ENCODE results near the gene NR0B2. TPM values are rescaled to one million over a fixed set of nuclear protein-coding genes. Genes with fewer than 3 reads are reported as not detected.

NR0B2 gene
- total and polyA plus RNA-seq, 5 donors = 4.2 to 9.6 (median 7.1) TPM

DNA sequence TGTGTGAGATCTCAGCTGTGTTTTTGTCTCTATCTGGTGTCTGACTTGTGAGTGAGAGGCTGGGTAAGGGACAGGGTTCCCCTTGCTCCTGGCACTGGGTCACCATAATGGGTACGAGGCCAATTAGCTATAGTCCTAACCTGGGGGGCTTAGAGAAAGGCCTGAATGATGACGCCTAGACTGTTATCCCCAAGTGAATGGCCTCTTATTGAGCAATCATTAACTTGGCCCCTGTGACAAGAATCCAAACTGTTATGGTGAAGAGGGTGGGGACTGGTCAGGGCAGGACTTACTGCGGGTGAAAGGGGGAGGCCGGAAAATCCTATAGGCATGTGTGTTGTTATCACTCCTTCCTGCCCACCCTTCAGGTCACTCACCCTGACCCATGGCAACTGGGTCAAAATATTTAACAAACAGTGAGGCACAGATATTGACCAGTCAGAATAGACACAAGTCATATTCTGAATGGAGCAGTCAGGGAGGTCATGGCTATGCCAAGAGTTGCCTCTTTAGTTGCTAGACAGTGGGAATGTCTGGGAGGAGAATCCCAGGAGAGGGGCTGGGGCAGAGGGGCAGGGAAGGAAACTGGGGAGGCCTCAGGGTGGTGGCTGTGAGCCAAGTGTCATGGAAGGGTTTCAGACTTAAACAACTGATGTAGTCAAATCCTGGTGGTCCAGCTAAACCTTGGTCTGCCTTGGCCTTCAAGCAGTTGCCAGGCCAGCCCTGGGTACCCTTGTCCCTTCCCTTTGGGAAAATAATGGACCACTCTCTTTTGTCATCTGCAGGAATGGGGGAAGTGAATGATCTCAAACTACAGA, 3.2 kb downstream of the NR0B2 start:
- Histone ChIP-seq H3K27ac (ENCODE audit: low read length) (no peak overlapping the region), H3K4me3 (ENCODE audit: low read length) (no peak overlapping the region), H3K27me3 (ENCODE audit: control insufficient read depth, insufficient read depth) (no peaks in the 10 kb centered on the region), H3K4me1 (ENCODE audit: control insufficient read depth, insufficient read depth, low read length) (no peaks in the 10 kb centered on the region), H3K9me3 (ENCODE audit: control insufficient read depth, low read length) (no peaks in the 10 kb centered on the region)
- WGBS = 64% methylated on average over 4 of the region's 4 CpGs
- no peak for DNase-seq
- intact Hi-C loops (cut with DNase I) = no loop called here
- no peak for ATAC-seq

DNA sequence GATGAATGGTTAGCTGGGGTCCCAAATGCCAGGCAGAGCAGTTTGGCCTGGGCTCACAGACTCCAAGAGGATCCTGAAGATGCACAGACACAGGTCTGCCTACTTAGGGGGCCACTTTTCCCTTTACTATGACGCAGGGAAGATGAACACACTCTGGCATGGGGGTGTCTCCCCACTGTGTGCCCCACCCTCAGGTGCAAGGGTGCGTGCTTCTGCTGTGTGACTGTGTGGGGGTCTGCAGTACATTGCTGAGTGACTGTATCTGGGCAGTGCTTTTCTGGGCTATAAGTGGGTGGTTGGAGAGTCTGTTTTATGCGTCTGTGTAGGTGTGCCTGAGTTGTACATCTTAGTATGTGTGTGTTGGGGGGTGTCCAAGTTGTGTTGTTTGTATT, 3.8 kb downstream of the NR0B2 start:
- H3K9me3 ChIP-seq (ENCODE audit: control insufficient read depth, low read length) = no peaks in the 10 kb centered on the region
- no peaks in the 10 kb centered on the region for H3K27me3 ChIP-seq (ENCODE audit: control insufficient read depth, insufficient read depth)
- H3K4me1 ChIP-seq (ENCODE audit: control insufficient read depth, insufficient read depth, low read length) = no peaks in the 10 kb centered on the region
- intact Hi-C loops (cut with DNase I) = no loop called here
- WGBS = 57% methylated on average over 3 of the region's 3 CpGs
- ATAC-seq = no peak
- DNase-seq = no peak
- H3K4me3 ChIP-seq (ENCODE audit: low read length) = no peak overlapping the region
- H3K27ac ChIP-seq (ENCODE audit: low read length) = no peak overlapping the region

DNA sequence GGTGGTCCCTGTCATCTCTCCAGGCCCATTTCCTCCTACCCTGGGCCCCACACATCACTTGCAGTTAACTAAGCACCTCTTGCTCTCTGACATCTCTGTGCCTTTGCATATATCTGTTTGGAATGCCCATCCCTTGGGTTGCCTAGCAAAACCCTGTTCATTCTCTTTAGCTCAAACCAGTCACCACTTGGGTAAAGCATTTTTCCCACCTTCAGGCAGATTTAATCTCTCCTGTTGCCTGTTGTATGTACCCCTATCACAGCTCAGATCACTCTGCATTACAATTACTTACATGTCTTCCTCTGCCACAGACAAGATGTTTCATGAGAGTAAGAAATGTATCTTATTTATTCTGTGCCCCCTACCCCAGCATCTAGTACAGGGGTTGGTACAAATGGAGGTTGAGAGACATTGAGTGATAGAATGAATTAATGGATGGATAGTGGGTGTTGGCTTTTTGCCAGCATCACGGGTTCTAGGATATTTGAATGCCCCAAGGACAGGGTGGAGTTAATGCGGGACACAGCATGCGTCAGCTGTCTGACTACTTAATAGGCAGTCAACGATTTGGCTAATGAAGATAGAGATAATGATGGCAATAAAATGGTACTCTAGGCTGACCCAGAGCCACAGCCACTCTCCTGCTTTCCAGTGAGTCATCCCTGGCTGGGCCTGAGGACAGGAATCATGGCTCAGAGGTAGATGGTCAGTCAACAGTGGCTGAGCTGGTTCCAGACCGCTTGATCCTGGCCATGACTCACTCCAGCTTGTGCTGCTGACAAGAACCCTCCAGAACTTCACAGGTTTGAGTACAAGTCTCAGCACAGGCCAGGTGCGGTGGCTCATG, 6.5 kb downstream of the NR0B2 start:
- intact Hi-C loops (cut with DNase I) = no loop called here
- Histone ChIP-seq H3K4me1 (ENCODE audit: control insufficient read depth, insufficient read depth, low read length) (no peaks in the 10 kb centered on the region), H3K27ac (ENCODE audit: low read length) (no peak overlapping the region), H3K27me3 (ENCODE audit: control insufficient read depth, insufficient read depth) (no peaks in the 10 kb centered on the region), H3K9me3 (ENCODE audit: control insufficient read depth, low read length) (no peaks in the 10 kb centered on the region), H3K4me3 (ENCODE audit: low read length) (no peak overlapping the region)
- ATAC-seq = no peak
- no peak for DNase-seq
- 65% methylated on average over 6 of the region's 6 CpGs for WGBS

DNA sequence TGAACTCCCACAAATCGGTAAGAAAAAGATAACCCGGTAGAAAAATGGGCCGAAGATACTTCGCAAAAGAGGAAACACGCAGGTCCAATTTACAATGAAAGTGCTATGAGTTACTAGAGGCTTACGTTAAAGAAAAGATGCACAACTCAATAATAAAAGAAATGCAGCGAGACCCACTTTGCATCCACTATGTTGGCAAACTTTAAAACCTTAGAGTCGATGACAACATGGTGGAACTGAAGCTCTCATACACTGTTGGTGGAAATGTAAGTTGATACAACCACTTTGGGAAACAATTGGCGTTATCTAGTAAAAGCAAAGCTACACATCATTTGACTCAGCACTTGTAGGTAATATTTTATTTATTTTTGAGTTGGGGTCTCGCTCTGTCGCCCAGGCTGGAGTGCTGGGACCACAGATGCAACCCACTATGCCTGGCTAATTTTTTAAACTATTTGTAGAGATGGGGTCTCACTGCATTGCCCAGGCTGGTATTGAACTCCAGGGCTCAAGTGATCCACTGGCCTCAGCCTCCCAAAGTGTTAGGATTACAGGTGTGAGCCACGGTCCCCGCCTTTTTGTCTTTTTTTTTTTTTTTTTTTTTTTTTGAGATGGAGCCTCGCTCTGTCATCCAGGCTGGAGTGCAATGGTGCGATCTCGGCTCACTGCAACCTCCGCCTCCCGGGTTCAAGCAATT, 12.8 kb downstream of the NR0B2 start:
- no peak for DNase-seq
- intact Hi-C loops (cut with DNase I) = no loop called here
- Histone ChIP-seq H3K4me3 (ENCODE audit: low read length) (peak overlapping the region; percentile 97), H3K9me3 (ENCODE audit: control insufficient read depth, low read length) (no peaks in the 10 kb centered on the region), H3K27me3 (ENCODE audit: control insufficient read depth, insufficient read depth) (no peaks in the 10 kb centered on the region), H3K4me1 (ENCODE audit: control insufficient read depth, insufficient read depth, low read length) (peaks cover 2% of the 10 kb centered on the region), H3K27ac (ENCODE audit: low read length) (peak overlapping the region; percentile 87)
- no peak for ATAC-seq
- 65% methylated on average over 18 of the region's 18 CpGs for WGBS

DNA sequence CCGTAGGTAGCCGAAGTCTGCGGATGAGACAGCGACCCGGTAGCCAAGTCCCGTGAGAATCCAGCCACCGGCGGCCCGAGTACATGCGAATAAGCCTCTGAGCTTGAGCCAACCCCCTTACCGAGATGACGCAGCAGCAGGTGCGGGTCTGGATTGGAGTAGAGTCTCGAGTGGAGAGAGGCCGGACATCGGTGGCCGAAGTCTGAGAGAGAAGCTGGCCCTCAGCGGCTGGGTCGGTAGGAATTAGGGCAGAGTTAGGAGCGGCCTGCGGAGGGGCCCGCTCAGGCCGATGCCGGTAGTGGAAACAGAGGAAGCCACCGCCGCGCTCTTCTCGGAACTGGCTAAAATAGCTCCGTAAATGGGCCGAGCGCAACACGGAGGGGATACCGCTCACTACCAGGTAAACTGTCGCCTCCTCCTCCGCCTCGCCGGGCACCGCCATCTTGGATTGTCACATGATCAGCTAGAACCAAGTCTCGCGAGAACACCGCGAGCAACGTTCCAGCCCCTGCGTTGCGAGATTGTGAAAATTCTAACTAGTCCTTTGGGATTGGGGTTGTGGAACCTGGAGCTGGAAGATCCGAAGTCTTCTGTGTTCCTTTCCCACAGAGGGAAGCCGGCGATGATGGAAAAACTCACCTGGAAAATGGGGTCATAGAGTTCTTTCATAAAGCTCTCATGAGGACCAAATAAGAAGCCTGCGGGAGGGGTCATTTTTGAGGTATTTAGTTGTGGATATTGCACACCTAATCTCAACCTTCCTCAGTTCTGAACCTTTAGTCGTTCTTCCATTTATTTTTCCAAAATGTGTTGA, 13.6 kb downstream of the NR0B2 start, which contains the start of gene GPATCH3:
Gene GPATCH3, minus strand, starts transcription at position 467 of the 814 bp plus-strand sequence. Its CDS starts 25 bp downstream, at position 442.
- H3K4me3 ChIP-seq (ENCODE audit: low read length) = peak within 1 kb of the TSS; percentile 97
- H3K27ac ChIP-seq (ENCODE audit: low read length) = peak within 1 kb of the TSS; percentile 87
- peaks cover 2% of the 10 kb centered on the region for H3K4me1 ChIP-seq (ENCODE audit: control insufficient read depth, insufficient read depth, low read length)
- peak; percentile 94 to 98 (median 96) for DNase-seq
- peak; percentile 91 to 93 for ATAC-seq
- H3K27me3 ChIP-seq (ENCODE audit: control insufficient read depth, insufficient read depth) = no peaks in the 10 kb centered on the region
- intact Hi-C loops (cut with DNase I) = no loop called here
- under 1% methylated on average over 50 of the region's 50 CpGs for WGBS
- no peaks in the 10 kb centered on the region for H3K9me3 ChIP-seq (ENCODE audit: control insufficient read depth, low read length)

DNA sequence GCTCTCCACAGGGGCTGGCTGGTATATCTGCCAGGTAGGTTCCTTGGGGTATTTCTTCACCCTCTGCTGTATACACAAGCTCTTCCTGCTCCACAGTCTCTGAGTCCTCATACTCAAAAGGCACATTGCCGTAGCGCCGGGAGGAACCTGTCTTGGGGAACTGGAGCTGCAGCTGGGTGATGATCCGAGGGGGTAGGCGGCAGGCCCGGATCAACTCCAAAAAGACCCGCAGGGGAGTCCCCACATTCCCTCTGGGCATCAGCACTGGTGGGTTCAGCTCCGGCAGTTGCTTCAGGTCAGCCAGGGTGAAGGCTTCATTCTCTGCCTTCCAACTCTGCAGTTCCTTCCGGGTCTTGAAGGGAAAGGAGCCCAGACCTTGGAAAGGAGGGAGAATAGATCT, 16.4 kb downstream of the NR0B2 start:
- H3K9me3 ChIP-seq (ENCODE audit: control insufficient read depth, low read length) = no peaks in the 10 kb centered on the region
- ATAC-seq (no peak), DNase-seq (no peak)
- 93% methylated on average over 9 of the region's 9 CpGs for WGBS
- H3K4me1 ChIP-seq (ENCODE audit: control insufficient read depth, insufficient read depth, low read length) = peaks cover 2% of the 10 kb centered on the region
- no peak overlapping the region for H3K4me3 ChIP-seq (ENCODE audit: low read length)
- intact Hi-C loops (cut with DNase I) = no loop called here
- H3K27me3 ChIP-seq (ENCODE audit: control insufficient read depth, insufficient read depth) = no peaks in the 10 kb centered on the region
- H3K27ac ChIP-seq (ENCODE audit: low read length) = no peak overlapping the region

DNA sequence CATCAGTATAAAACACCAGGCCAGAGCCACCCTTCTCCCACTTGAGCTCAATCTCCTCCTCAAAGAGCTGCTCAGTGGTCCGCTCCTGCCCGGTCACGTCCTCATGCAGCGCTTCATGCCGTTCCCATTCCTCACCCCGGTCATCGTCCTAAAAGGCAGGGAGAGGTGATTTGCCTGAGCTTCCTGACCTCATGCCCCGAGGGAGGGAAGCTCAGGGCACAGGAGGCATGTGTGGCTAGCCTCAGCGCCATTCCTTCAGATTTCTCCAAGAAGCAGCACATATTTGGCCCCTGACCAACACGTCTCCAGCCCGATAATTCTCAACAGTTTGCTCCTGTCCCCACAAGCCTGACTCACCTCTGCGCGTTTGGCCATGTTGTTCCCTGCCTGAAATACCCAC, 19.5 kb downstream of the NR0B2 start:
- Histone ChIP-seq H3K27ac (ENCODE audit: low read length) (no peak overlapping the region), H3K4me3 (ENCODE audit: low read length) (no peak overlapping the region), H3K9me3 (ENCODE audit: control insufficient read depth, low read length) (no peaks in the 10 kb centered on the region), H3K4me1 (ENCODE audit: control insufficient read depth, insufficient read depth, low read length) (no peaks in the 10 kb centered on the region), H3K27me3 (ENCODE audit: control insufficient read depth, insufficient read depth) (no peaks in the 10 kb centered on the region)
- DNase-seq (no peak), ATAC-seq (no peak)
- intact Hi-C loops (cut with DNase I) = no loop called here
- WGBS = 95% methylated on average over 13 of the region's 13 CpGs

DNA sequence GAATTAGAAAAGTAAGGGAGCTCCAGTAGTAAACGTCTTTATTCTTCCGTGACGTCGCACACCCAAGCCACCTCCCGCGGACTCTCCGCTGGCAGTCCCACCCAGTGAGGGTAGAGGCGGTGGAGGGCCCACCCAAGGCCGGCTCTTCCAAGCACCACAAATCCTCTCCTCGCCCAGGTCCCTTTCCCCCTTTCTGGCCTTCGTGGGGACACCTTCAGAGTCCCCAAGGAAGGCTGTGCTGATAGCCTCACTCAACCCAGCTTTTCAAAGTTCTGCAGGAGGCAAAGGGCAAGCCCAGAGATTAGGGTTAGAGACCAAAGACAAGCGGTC, 23.3 kb downstream of the NR0B2 start:
- H3K4me1 ChIP-seq (ENCODE audit: control insufficient read depth, insufficient read depth, low read length) = no peaks in the 10 kb centered on the region
- H3K27ac ChIP-seq (ENCODE audit: low read length) = peak overlapping the region; percentile 87
- DNase-seq (no peak), ATAC-seq (peak; percentile 51 to 70)
- no peaks in the 10 kb centered on the region for H3K9me3 ChIP-seq (ENCODE audit: control insufficient read depth, low read length)
- peak overlapping the region; percentile 74 for H3K4me3 ChIP-seq (ENCODE audit: low read length)
- intact Hi-C loops (cut with DNase I) = no loop called here
- WGBS = 2% methylated on average over 12 of the region's 12 CpGs
- H3K27me3 ChIP-seq (ENCODE audit: control insufficient read depth, insufficient read depth) = no peaks in the 10 kb centered on the region

DNA sequence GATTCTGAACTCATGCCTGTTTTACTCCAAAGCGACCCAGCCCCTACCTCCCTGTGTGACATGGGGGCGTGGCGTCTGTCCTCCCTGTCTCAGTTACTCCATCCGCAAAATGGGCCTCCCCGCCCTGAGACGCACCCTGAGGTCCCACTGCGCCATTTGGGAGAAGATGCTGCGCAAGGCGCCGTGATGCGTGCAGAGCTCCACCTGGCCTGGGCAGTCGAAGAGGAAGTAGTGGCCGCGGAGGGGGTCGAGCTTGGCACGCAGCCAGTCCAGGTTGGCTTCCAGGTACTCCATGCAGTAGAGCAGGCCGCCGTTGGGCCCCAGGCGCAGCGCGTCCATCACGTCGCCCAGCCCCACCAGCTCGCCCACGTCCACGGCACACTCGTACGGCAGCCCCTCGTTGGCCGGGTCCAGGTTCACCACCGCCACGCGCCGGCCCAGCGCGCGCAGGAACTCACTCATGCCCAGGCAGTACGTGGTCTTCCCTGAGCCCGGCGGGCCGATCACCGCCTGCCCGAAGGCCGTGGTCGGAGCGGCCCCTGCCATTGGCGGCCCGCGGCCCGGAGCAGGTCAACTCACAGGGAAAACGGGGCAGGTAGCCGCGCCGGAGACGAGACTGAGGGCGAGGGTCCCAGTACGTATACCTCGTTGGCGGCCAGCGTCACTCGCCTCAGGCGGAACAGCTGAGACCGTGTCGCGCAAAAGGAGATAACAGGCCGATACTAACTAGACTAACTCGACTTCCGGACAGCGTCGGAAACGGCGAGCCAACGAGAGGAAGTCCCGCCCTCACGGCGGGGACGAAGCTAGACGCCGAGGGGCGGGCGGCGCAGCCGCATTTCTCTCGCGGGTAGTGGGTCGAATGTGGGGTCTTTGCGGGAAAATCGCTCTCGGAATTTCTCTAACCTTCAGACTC, 24.0 kb downstream of the NR0B2 start, which contains the start of gene GPN2:
Gene GPN2, minus strand, starts transcription at position 733 of the 916 bp plus-strand sequence. Its CDS starts 187 bp downstream, at position 546.
- peak within 1 kb of the TSS; percentile 89 for H3K27ac ChIP-seq (ENCODE audit: low read length)
- intact Hi-C loops (cut with DNase I) = no loop called here
- no peaks in the 10 kb centered on the region for H3K9me3 ChIP-seq (ENCODE audit: control insufficient read depth, low read length)
- no peaks in the 10 kb centered on the region for H3K27me3 ChIP-seq (ENCODE audit: control insufficient read depth, insufficient read depth)
- ATAC-seq (peak; percentile 94), DNase-seq (peak; percentile 77 to 92 (median 92))
- peak within 1 kb of the TSS; percentile 74 for H3K4me3 ChIP-seq (ENCODE audit: low read length)
- 1% methylated on average over 89 of the region's 89 CpGs for WGBS
- no peaks in the 10 kb centered on the region for H3K4me1 ChIP-seq (ENCODE audit: control insufficient read depth, insufficient read depth, low read length)
